Epithelial cell of proximal tubule (primary cell): ENCODE results near the gene FFAR2. TPM values are rescaled to one million over a fixed set of nuclear protein-coding genes. Genes with fewer than 3 reads are reported as not detected.

Experiments
- DNase-seq: peaks from one replicate; pipeline ENCODE4 v3.0.0-alpha.2; 2011; ENCODE audit warnings: low read depth
- H3K4me3 ChIP-seq: 2 replicates; pipeline ENCODE4 v1.5.1; 2011; ENCODE audit warnings: low read depth, mild to moderate bottlenecking, low read length
- total RNA-seq: library from RNA; depleted of rRNA; stranded (reverse); fragments of >200 nt; gene quantifications from 2 replicates; pipeline ENCODE4 v1.2.3, GENCODE V29; 2015
- TF ChIP-seq, protein P1 (sequence below): conservative IDR thresholded peaks from 2 replicates; pipeline ENCODE4 v1.5.1; 2012; ENCODE audit warnings: low read depth, mild to moderate bottlenecking, low read length

The FFAR2 gene
- total RNA-seq, 1 donor from 2014 or later: not detected

DNA sequence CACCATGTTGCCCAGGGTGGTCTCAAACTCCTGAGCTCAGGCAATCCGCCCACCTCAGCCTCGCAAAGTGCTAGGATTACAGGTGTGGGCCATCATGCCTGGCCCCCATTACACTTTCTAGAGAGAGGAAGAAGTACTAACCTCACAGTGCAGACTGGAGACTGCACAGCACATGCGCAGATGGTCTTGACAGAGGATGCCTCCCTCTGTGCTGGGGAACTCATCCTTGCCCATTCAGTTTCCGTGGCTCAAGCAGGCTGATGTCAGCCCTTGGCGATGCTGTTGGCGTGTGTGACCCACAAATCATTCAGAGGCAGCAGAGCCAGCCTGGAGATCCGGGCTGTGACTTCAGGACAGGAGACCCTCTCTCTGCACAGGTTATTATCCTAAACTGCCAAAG is 14.6 kb upstream of the FFAR2 start:
- no peak for DNase-seq
- no peak overlapping the region for H3K4me3 ChIP-seq
- TF ChIP-seq, protein P1, sequence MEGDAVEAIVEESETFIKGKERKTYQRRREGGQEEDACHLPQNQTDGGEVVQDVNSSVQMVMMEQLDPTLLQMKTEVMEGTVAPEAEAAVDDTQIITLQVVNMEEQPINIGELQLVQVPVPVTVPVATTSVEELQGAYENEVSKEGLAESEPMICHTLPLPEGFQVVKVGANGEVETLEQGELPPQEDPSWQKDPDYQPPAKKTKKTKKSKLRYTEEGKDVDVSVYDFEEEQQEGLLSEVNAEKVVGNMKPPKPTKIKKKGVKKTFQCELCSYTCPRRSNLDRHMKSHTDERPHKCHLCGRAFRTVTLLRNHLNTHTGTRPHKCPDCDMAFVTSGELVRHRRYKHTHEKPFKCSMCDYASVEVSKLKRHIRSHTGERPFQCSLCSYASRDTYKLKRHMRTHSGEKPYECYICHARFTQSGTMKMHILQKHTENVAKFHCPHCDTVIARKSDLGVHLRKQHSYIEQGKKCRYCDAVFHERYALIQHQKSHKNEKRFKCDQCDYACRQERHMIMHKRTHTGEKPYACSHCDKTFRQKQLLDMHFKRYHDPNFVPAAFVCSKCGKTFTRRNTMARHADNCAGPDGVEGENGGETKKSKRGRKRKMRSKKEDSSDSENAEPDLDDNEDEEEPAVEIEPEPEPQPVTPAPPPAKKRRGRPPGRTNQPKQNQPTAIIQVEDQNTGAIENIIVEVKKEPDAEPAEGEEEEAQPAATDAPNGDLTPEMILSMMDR: no peak

DNA sequence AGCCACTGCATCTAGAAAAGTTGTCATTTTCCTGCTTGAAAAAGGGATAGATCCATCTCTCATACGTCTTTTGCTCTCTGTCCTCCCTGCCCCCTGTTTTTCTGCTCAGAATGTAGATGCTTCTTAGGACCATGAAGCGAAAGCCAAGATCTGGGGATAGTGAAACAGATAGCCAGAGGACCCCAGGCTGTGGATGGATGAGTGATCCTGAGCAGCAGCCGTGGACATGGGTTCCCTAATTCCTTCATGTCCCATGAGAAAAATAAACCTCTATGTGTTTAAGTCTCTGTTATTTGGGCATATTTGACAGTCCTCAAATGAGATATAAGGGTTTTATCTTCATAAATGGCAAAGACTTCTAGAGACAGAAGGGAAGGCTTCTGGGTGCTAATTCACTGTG is 12.2 kb upstream of the FFAR2 start:
- H3K4me3 ChIP-seq: no peak overlapping the region
- no peak for DNase-seq
- TF ChIP-seq, protein P1: no peak

DNA sequence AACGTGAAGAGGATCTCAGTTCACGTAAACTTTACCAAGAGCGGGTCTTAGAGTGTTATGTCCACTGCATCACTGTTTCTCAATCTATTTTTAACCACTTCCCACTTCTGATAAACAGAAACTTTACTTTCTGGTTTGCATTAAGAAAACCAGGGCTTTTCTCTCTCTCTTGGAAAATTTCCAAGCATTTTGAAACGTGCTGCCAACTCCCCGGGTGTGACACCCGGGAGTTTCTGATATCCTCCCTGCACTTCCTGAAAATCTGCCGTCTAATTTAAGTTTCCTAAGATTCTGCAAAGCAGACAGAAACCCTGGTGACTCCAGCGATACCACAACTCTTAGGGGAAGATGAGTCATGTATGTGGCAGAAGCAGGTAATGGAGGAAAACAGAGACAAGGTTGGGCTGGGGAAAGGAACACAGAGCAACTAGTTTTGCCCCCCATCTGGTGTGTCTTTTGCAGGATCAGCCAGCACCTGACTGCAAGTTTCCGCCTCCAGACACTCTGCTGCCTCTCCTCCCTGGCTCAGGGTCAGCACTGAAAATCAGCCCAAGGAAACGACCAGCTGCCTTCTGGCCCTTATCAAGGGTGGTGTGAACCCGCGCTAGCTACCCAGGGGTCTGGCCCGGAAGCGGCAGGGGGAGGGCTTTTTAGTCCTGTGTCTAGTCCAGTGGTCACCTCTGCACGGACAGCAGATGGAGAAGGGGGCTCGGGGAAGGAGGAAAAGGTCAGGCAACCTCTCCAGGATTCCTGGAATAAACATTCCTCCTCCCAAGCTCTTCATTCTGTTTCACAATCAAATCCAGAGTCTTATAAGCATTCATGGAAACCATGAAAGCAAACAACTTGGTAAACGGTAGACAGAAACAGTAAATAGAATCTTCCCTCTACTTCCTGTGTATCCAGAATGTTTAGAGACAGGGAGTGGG is 11.3 kb upstream of the FFAR2 start:
- H3K4me3 ChIP-seq: no peak overlapping the region
- TF ChIP-seq, protein P1: no peak
- DNase-seq: no peak

DNA sequence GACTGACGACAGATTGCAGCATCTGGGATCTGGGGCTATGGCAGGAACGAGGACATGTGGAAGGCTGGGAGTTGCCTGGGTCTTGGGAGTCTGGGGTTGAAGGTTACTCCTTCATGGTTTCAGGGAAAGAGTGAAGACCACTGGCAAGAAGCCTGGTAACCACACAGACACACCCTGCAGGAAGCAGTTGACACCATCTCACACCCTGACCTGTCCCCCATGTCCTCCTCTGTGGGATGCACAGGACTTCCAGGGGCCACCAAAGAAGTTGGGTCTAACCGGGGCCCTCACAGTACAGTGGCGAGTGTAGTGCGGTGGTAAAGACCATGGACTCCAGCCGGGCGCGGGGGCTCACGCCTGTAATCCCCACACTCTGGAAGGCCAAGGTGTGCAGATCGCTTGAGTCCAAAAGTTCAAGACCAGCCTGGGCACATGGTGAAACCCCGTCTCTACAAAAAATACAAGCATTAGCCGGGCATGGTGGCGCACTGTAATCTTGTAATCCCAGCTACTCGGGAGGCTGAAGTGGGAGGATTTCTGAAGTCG is 10.6 kb upstream of the FFAR2 start:
- DNase-seq: no peak
- TF ChIP-seq, protein P1: no peak
- no peak overlapping the region for H3K4me3 ChIP-seq

DNA sequence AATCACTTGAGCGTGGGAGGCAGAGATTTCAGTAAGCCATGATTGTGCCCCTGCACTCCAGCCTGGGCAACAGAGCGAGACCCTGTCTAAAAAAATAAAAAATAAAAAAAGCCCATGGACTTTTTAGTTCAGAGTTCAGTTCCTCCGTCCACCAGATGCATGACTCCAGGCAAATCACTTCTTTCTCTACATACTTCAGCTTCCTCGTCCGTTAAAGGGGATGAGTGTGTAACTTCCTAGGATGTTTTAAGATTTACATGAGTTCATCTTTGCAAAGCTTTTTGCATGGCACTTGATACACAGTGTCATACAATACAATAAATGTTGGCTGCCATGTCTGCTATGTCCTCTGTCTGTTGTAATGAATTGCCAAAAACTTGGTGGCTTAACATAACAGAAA is 10.0 kb upstream of the FFAR2 start:
- TF ChIP-seq, protein P1: no peak
- no peak overlapping the region for H3K4me3 ChIP-seq
- no peak for DNase-seq

DNA sequence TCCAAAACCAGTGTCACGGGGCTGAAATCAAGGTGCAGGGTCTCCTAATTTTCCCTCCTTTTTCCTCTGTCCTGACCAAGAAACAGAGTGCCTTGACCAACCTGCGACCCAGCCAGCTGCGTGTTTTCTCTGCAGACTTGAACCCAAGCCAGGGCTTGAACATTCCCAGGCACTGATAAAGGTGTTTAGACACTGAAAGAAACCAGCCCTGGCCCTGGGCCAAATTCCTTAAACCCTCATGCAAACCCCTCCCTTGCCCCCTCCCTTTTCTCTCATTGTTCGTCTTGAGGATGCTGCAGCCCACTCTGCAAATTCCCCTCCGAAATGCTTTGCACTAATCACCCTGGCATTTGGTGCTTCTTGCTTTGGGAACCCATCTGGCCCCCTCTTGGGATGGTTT is 9.5 kb upstream of the FFAR2 start:
- TF ChIP-seq, protein P1: no peak
- no peak for DNase-seq
- H3K4me3 ChIP-seq: no peak overlapping the region
